Coronary artery (tissue), 2 donors: Measurements from ENCODE around the gene UST.

Experiments used
- DNase-seq: peaks from one replicate; pipeline ENCODE4 v3.0.0-alpha.2; 2017; ENCODE audit warnings: low spot score
- H3K27ac ChIP-seq, 2 donors: fragments of 200-600 bp; sonication (generic); one replicate each; pipeline ENCODE4 v1.5.1; 2016 to 2019
- H3K4me3 ChIP-seq: fragments of 200-600 bp; sonication (generic); 2 replicates; pipeline ENCODE4 v1.5.1; 2016; ENCODE audit warnings: mild to moderate bottlenecking, moderate library complexity
- TF ChIP-seq, protein P1 (sequence below): fragments of 200-600 bp; sonication (generic); IDR thresholded peaks from one replicate; pipeline ENCODE4 v1.5.1; 2019; ENCODE audit warnings: antibody characterized with exemption

The UST gene

DNA sequence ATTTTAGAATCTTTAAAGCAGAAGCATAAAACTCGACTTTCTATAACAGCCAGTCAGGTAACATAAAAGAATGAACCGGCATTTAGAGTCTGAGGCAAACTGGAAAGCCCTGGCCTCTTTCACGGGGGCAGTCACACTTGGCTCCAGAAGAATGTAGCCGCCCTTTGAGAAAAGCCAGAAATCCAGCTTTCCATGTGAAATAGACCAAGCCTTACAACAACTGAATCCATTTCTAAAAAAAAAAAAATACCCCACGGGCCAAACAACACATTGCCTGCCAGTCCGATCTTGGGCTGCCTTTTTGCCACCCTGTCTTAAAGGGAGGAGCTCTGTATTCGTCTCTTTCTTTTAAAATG is 317.8 kb downstream of the UST start:
- H3K27ac ChIP-seq, result no peak overlapping the region

DNA sequence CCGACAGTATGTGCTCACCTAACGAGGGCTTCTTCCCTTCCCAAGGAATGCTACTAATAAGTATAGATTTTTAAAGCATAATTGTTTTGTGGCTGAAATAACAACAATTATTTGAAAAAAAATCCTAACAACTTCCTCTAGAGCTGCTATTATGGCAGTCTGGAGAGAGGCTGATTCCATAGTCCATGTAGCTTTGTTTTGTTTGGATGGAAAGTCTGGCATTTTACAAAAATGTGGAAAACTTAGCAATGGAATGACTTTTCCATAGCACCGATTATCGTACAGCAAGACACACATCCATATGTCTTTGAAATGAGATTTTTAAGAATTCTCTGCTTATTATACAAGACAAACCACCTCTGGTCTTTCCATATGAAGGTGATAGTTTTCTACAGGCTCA is 318.3 kb downstream of the UST start:
- no peak for DNase-seq
- Histone ChIP-seq H3K4me3 (no peak overlapping the region), H3K27ac (no peak overlapping the region)
- TF ChIP-seq, protein P1, sequence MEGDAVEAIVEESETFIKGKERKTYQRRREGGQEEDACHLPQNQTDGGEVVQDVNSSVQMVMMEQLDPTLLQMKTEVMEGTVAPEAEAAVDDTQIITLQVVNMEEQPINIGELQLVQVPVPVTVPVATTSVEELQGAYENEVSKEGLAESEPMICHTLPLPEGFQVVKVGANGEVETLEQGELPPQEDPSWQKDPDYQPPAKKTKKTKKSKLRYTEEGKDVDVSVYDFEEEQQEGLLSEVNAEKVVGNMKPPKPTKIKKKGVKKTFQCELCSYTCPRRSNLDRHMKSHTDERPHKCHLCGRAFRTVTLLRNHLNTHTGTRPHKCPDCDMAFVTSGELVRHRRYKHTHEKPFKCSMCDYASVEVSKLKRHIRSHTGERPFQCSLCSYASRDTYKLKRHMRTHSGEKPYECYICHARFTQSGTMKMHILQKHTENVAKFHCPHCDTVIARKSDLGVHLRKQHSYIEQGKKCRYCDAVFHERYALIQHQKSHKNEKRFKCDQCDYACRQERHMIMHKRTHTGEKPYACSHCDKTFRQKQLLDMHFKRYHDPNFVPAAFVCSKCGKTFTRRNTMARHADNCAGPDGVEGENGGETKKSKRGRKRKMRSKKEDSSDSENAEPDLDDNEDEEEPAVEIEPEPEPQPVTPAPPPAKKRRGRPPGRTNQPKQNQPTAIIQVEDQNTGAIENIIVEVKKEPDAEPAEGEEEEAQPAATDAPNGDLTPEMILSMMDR, result no peak

More for the DNA sequence above, 317.8 kb downstream of the UST start:
- no peak for DNase-seq
- H3K4me3 ChIP-seq, result no peak overlapping the region
- TF ChIP-seq, protein P1, result no peak

DNA sequence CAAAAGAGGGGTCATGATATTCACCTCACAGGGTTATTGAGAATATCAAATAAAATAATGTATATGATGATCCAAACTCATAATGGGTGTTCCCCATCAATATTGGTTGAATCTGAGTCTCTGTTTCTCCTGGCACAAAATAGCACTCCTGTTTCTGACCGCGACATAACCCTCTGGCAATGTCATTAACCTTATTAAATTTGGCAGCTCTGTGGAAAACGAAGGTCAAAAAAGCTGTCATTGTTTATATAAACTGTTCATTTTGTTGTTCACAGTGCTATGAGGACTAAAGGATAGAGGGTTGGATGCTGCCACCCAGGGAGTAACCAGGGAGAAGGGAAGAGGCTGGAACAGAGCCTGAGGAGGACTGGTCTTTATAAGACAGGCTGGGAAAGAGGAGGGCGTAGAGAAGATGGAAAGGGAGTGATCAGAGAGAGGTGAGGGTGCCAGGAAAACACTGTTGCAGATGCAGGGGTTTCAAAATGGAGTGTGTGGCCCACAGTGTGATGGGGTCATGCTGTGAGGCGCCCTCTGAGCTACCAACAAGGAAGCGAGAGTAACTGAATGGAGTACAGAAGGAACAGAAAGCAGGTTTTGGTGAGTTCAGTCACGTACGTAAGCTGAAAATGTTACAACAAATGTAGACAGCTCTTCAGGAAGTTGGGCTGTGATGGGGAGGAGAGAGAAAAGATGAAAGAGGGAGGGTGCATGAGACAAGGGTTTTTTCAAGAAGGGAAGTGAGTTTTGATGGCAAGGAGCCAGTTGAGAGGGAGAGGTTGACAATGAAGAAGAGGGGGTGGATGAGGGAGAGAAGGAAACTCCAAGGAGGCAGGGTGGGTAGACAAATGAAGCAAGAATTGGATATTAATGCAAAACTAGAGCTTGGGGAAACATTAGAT is 319.1 kb downstream of the UST start:
- H3K4me3 ChIP-seq, result no peak overlapping the region
- TF ChIP-seq, protein P1, result no peak
- peak overlapping the region in 1 of 2 donors; percentile 42 for H3K27ac ChIP-seq
- DNase-seq, result no peak

DNA sequence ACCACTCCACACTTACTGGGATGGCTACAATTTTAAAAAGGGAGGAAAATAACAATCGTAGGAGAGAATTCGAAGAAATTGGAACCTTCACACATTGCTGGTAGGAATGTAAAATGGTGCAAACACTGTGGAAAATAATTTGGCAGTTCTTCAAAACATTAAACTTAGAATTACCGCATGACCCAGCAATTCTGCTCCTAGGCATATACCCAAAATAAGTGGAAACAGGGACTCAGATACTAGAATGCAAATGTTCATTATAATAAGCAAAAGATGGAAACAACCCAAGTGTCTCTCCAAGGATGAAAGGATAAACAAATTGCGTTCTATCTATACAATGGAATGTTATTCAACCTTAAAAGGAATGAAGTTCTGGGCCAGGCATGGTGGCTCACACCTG is 325.2 kb downstream of the UST start:
- TF ChIP-seq, protein P1, result no peak
- no peak for DNase-seq
- Histone ChIP-seq H3K27ac (no peak overlapping the region), H3K4me3 (no peak overlapping the region)

DNA sequence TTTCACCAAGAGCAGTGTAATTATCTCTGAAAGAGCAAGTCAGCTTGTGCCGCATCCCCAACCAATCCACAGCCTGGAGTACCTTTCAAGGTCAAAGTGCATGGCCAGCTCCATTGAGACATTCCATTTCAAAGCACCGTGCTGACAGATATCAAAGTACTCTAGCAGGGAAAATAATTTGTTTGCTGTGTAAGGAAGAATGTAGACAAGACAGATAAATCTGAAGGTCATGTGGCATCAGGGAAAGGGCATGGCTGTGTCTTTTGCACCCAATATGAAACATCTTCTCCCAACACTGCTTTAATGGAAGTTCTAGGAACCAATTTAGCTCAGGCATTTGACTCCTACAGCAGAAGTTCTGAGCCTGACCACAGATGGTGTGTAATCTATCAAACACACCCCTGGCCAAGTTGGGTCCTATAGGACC is 328.0 kb downstream of the UST start:
- no peak for DNase-seq
- no peak overlapping the region for H3K4me3 ChIP-seq
- H3K27ac ChIP-seq, result no peak overlapping the region
- TF ChIP-seq, protein P1, result no peak

DNA sequence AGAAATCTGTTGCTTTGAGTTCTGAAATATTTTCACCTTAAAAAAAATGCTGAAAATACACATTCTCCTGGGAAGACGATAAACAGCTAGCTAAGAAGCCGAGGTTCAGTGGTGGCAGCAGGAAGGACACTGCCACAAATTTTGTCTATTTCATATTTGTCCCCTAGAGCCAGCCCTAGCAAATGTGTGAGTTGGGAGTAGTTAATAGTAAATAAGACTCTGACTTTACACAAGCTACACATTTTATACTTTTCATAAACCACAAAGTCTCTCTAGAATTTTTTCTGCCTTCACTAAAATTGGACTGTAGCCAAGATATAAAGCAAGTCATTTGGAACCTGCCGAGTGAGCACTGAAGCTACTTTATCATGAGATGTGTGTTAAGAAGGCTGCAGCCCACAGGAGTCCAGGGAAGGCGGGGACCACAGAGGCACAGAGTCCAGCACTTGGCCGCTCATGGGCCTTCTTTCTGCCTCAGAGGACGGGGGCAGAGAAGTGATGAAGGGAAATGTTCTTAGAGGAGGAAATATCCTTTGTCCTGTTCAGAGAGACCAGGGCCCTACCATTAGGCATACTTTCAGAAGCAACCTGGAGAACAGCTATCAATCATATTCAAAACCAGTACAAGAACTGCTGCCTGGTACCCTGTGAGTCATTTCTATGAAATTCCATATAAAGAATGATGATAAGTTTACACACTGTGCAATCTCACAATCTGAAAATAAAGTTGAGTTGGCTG is 329.0 kb downstream of the UST start:
- TF ChIP-seq, protein P1, result no peak
- Histone ChIP-seq H3K4me3 (no peak overlapping the region), H3K27ac (no peak overlapping the region)
- no peak for DNase-seq
